NCI-H187 (cell line): Measurements from ENCODE around the gene BCL2L12.
"Not testable (repeated sequence)": the region's sequence is repeated elsewhere in the genome, so short reads cannot be mapped to it uniquely, and the experiment has no call there.

Source experiments
- DNase-seq, 2 experiments: peaks; one replicate each; lab custom pipeline; 2025; lab: John Stamatoyannopoulos, UW

The BCL2L12 gene

GRCh38 chr19:49712397-49712859 lies 46.7 kb downstream of the BCL2L12 start:
- DNase-seq = no peak

GRCh38 chr19:49713236-49713845 lies 47.6 kb downstream of the BCL2L12 start:
- no peak for DNase-seq

DNA sequence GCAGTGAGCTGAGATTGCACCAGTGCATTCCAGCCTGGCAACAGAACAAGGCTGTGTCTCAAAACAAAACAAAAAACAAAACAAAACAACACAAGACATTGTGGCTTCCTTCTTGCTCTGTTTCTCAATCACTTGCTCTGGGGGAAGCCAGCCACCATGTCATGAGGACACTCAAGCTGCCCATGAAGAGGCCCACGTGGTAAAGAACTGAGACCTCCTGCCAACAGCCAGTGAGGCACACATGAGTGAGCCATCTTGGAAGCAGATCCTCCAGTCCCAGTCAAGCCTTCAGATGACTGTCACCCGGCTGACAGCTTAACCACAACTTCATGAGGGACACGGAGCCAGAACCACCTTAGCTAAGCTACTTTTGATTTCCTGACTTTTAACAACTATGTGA lies 50.4 kb downstream of the BCL2L12 start:
- no peak for DNase-seq

DNA sequence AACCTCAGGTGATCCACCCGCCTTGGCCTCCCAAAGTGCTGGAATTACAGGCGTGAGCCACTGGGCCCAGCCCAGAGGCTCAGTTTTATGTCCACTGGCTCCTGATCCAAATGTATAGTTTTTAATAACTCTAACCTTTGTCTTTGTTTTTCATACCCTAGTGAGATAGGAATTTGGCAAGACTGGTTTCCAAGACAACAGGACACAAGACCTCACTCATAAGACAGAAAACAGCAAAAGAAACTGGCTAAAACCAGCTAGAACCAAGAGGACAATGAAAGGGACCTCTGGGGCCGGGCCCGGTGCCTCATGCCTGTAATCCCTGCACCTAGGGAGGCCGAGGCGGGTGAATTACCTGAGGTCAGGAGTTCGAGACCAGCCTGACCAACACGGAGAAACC lies 52.8 kb downstream of the BCL2L12 start:
- no peak for DNase-seq

DNA sequence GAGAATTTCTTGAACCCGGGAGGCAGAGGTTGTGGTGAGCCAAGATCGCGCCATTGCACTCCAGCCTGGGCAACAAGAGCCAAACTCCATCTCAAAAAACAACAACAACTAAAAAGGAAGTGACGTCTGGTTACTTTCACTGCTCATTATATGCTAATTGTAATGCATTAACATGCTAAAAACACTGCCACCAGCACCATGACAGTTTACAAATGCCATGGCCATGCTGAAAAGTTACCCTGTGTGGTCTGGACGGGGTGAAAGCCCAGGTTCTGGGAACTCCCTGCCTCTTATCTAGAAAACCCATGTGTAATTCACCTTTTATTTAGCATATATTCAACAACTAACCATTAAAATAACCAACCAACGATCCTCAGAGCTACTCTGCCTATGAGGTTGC lies 53.3 kb downstream of the BCL2L12 start:
- no peak for DNase-seq

DNA sequence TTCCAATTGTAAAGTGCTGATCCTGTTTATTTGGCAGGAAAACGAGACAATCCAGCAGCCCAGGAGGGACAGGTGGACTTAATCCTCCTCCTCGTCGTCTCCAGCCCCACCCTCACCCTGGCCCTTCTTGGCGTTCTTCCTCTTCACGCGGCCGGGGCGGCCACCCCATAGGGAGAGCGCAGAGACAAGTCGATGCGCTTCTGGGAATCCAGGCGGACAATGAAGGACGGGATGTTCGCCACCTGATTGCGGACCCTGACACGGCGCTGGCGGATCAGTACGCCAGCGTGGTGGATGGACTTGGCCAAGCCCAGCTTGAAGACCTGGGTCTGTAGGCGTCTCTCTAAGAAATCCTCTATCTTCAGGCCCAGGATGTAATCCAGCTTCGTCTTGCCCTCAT lies 53.7 kb downstream of the BCL2L12 start:
- not testable (repeated sequence) for DNase-seq
